HG03280 (cell line): ENCODE measurements around the gene PKD1.
"Not testable (repeated sequence)": the region's sequence is repeated elsewhere in the genome, so short reads cannot be mapped to it uniquely, and the experiment has no call there.

Experiments
- ATAC-seq: cut with Tn5 transposase; IDR thresholded peaks from one replicate; pipeline ENCODE4 v1.9.1; 2021; ENCODE audit warnings: mild to moderate bottlenecking, moderate library complexity; ENCODE audit not compliant: unreplicated experiment

Gene PKD1

DNA sequence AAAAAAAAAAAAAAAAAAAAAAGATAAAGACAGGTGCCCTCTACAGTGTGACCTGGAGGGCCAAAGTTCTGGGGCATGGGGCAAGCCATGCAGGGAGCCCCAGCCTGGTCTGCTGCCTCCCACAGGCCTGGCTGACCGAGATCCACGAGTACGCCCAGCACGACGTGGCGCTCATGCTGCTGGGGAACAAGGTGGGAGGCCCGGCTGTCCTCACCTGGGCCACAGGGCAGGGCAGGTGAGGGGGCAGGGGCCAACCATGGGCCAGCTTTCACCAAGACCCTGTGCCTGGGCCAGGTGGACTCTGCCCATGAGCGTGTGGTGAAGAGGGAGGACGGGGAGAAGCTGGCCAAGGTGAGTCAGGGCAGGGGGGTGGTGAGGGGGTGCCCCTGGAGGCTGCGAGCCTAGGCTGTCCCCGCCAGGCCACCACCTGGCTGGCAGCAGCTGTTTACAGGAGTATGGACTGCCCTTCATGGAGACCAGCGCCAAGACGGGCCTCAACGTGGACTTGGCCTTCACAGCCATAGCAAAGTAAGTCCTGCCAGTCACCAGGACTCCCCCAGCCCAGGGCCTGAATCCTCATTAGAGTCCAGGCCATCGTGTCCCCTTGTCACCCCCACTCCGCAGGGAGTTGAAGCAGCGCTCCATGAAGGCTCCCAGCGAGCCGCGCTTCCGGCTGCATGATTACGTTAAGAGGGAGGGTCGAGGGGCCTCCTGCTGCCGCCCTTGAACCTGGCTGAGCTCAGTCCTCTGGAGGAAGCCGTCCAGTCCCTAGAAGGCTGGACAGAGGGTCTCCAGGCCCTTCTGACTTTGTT lies 17.2 kb upstream of the PKD1 start:
- no peak for ATAC-seq

DNA sequence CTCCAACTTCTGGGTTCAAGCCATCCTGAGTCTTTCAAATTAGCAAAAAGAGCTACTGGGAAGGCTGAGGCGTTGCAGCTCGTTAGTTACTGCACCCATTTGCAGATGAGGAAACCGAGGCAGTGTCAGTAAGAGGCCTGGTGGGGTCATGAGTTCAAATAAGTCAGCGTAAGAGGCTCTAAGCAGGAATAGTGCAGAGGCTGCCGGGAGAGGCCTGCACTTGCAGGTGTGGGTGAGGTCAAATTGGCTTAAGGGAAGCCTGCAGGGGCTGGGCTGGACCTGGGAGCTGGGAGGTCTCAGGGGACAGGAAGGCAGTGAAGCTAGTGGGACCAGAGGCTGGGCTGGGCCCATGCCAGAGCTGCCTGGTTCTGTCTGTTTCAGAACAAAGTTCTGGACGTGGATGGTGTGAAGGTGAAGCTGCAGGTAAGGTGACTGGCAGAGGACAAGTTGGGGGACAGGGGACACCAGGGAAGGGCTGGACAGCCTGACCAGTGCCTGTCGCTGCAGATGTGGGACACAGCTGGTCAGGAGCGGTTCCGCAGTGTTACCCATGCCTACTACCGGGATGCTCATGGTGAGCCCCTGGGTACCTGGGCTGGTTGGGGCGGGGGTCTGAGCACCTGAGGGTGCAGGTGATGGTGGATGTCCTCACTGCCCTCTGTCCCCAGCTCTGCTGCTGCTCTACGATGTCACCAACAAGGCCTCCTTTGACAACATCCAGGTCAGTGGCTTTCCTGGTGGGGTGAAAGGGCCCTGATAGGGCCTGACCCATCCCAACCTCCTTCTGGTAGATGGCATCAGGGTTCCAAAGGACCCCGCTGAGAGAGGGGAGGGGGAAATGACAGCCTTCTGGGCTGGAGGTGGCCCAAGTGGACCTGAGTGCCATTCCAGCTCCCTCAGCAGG lies 15.7 kb upstream of the PKD1 start:
- ATAC-seq, result no peak

DNA sequence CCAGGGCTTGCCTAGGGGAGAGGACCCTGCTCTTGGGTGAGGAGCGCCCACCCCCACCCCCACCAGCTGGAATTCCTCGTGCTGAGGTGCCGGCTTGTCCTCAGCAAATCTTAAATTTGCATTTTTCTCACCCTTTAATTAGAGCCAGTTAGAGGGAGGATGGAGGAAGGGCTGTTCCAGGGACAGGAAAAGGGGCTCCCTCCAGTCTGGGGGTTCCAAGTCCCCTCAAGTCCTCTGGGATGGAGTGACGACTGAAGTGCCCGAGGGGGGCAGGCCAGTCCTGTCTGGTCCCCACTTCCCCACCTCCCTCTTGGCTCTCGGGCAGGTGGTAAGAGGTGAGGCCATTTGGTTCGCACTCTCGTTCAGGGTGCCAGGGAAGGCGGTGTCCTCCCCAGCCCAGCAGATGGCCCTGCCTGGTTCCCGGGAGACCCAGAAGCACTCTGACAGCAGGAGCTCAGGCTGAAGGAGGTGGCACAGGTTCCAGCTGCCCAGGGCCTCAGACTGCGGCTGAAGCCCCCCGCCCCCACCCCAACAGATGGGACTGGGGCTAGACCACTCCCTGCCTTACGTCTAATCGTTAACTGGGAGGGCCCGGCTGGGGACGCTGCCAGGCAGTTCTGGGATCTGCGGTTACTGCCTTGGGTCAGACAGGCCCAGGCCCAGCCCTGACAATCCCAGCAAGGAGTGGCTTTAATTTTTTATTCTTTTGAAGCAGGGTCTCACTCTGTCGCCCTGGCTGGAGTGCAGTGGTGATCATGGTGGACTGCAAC lies 14.9 kb upstream of the PKD1 start:
- no peak for ATAC-seq

DNA sequence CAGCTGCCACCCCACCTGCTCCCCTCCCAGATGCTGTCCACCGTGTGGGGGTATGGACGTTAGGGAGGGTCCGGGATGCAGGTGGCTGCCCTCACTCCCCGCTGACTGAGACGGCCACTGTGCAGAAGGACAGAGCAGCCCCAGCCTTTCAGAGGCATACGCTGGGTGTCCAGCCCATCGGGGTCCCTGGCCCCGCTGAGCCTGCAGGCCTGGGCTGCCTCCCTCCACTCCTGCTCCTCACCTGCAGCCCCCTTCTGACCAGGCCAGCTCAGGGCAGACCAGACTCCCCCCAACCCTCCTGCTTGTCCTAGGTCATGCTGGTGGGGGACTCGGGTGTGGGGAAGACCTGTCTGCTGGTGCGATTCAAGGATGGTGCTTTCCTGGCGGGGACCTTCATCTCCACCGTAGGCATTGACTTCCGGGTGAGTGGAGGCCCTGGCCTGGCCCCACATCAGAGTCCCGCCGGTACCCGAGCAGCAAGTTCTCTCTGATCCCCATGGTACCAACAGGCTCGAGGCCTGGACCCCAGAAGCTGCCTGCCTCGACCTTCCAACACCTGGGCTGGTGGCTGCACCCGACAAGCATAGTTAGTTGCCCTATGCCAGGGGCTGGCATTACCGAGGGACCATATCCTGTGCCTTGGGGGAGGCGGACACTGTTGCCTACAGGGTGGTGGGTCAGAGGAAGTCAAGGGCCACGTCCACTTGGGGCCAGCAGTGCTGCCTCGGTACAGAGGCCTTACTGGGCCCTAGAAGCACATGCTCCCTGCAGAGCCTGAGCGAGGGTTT lies 14.1 kb upstream of the PKD1 start:
- ATAC-seq, result no peak

DNA sequence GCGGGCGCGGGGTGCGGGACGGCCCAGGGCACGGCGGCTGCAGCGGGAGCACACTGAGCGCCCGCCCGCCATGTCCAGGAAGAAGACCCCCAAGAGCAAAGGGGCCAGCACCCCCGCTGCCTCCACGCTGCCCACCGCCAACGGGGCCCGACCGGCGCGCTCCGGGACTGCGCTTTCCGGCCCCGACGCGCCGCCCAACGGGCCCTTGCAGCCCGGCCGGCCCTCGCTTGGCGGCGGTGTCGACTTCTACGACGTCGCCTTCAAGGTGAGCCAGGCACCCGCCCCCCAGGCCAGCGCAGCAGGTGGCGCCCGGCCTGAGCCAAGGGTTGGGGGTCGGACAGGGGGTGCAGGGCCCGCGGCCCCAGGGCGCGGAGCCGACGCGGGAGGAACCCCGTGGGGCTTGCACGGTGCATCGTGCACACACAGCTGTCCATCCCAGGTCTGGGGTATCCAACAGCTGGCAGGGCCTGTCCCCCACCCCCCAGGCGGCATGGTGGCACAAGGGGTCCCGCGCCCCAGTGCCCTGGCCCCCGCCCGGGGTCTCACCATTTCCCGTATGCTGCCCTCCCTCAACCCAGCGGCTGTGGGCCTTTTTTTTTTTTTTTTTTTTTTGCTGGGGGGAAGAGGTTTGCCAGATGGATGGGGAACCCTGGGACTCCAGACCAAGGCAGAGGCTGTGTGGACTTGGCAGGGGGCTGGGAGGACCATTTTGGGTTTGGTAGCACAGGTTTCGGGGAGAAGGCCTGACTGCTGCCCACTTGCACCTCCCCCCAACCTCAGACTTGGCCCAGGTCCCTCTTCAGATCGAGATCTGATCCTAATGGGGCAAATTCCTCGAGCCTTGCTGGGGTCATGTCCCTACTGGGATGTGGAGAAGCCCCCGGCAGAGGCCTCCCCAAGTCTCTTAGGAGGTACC lies 13.3 kb upstream of the PKD1 start:
- ATAC-seq, result no peak

DNA sequence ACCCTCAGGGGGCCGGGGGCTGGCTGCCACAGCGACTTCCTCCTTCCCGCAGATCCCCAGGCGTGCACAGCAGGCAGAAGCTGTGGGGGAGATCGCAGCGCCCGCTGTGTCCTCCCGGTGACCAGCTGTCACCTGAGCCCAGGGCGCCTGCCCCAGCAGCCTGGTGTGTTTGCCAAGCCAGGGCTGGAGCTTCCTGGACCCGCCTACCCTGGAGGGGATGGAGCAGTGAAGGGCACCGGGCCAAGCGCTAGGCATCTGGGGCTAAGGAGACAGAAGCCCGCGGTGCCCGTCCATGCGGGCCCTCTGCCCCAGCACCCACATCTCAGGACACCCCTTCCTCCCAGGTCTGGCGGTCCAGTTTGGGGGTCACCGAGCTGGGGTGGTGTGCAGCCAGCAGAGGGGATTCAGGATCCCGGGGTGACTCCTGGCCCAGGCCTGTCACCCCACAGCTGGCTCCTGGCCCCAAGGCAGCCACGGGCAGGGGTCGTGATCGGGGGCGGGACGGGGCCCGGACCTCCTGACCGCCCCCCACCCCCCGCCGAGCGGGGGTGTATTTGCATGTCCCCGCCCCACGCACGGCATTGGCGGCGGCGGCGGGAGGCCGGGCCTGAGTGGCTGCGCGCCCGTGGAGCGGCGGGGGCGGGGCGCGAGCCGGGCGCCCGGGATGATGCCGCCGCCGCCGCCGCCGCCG lies 12.4 kb upstream of the PKD1 start, which contains the start of gene RAB26:
Gene RAB26, plus strand, starts transcription at position 645 of the 691 bp plus-strand sequence. CDS start 159 bp downstream, outside the sequence.
- ATAC-seq, result no peak

DNA sequence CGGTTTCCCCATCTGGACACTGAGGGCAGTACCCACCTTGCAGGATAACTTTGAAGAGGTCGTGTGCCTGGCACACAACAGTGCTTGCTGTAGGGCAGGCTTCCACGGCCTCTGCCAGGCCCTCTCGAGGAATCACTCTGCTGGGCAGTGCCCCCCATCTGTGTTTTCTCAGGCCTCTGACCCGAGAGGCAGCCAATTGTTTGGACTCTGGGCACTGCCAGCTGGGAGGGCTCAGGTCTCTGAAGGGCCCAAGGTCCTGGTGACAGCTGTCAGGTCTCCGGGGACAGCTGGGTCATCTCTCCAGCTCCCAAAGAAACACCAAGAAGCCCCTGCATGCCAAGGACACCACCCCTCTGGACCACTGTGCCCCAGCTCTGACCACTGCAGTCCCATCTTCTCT lies 11.7 kb upstream of the PKD1 start:
- ATAC-seq, result no peak

DNA sequence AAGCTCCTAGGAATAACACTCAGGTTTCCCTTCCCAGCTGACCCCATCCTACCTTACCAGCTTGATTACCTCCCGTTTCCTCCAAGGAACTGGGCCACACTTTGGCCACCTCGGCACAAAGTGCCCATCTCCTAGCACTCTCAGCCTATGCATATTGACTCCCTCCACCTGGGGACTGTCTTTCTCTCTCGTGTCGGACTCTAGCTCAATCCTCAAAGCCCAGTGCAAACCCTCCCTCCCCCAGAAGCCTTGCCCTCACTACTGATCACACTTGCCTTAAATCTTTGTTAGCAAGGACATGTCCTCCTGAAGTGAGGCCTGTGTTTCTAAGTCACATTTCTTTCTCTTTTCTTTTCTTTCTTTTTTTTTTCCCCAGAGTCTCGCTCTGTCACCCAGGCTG lies 10.1 kb upstream of the PKD1 start:
- no peak for ATAC-seq

DNA sequence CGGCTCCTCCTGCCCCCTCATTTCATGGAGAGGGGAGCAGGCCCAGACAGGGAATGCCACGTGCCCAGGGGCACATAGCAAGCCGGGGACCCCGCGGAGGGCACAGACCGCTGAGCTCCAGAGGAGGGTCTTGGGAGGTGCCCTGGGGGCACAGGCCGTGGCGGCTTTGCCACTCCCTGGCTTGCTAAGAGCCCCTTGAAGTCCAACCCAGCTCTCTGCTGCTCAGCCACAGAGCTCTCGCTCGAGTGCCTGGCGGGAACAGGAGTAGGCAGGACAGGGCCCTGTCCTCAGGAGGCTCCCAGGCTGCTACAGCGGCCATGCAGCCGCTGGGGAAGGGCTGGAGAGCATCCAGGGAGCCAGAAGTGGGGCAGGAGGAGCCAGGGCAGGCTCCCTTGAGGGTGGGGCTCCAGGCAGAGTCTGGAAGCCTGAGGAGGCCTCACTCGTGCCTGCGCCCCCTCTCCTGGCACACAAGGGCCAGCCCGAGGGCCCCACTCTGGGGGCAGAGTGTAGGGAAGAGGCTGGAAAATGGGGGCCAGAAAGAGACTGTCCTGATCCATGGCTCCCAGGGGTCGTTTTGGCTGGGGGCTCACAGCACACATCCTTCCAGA lies 8.3 kb upstream of the PKD1 start:
- no peak for ATAC-seq

DNA sequence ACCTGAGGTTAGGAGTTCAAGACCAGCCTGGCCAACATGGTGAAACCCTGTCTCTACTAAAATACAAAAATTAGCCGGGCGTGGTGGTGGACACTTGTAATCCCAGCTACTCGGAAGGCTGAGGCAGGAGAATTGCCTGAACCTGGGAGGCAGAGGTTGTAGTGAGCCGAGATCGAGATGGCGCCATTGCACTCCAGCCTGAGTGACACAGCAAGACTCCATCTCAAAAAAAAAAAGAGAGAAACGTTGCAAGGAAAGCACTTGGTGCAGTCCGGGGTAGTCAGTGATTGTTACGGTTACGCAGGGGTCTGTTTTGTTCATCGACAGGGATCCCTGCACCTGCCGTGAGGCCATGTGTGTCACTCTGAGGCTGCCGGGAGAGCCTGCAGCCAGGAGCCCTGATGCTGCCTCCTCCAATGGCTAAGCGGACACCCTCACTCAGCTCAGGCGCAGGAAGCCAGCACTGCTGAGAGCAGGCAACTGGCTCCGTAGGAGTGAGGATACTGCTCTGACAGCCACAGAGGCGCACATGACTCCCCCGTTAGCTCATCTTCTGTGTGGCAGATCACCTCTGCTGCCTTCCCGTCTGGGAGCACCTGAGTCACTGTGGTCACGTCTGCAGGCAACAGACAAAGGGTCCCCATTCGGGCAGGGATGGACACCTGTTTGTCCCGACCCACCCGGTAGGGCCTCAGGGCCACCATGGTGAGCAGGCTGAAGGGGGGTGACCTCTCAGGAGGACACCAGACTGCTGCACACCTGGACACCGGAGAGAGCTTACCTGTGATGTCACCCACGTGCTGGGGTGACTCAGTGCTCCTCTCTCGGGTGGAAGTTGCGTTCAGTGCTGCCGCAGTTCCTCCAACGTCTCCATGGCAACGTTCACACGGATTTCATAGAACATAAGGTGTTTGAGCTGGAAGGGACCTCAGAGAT lies 7.5 kb upstream of the PKD1 start:
- ATAC-seq, result no peak

DNA sequence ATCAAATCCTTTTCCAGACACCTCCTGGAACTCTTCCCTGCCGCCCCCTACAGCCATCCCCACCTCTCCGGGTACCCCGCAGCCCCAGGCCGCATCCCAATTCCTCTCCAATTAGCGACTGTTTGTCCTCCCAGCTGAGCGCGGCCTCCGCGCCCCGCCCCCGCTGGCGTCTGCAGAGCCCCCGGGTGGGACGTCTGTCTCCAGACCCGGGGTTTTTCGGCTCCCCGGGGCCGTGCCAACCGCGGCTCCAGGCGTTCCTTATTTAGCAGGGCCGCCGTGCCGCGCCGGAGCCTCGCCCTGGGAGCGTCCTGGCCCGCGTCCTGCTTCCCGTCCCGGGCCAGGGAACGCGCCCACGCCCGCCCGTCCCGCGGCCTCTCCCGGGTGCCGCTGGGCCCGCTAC lies 627 bp downstream of the PKD1 start:
- not testable (repeated sequence) for ATAC-seq

DNA sequence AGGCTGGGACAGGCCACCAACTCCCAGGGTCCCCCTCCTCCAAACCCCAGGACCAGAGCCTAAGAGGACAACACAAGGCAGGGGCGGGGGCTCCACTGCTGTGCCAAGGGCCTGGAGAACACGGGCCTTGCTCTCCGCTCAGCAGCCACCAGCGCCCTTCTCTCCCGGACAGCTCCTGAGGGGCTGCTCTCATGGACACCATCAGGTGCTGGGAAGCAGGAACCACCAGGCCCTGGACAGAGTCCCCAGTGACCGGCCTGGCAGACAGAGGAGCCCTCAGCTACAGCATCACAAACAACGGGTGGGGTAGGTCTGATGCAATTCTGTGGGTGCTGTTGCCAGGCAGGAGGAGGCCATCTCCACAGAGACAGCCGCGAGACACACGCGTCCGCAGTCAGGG lies 1.9 kb downstream of the PKD1 start:
- ATAC-seq, result not testable (repeated sequence)

DNA sequence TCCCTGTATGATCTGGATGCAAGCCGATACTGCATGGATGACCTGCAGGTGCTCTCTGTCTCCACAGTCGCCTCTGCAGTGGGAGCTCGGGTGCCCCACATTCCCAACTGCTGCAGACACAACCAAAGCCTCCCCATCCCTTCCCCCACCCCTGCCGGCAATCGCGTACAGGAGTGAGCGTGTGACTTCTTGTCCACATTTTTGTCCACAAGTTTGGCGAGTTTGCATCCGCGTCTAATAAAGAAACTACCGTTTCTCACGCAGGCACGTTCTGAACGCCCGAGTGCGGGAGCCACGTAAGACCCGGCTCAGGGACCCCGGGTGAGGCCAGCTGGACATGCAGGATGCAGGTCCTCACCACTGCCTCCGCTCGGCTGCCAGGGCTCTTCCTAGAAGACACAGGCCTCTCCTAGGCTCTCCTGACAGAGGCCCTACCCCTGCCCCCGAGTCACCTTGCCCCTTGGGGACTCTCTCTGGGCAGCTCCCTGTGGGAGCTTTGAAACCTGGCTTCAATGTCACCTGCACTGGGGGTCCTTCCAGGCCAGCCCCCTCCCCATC lies 5.7 kb downstream of the PKD1 start:
- ATAC-seq, result not testable (repeated sequence)

DNA sequence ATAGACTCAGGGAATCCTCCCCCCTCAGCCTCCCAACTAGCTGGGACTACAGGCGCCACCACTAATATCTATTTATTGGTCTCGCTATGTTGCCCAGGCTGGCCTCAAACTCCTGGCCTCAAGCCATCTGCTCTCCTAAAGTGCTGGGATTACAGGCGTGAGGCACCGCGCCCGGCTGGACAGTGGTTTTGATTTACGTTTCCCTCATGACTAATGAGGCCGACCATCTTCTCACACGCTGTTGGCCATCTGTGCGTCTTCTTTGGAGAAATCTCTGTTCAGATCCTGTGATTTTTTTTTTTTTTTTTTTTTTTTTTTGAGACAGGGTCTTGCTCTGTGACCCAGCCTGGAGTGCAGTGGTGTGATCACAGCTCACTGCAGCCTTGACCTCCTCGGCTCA lies 6.4 kb downstream of the PKD1 start:
- not testable (repeated sequence) for ATAC-seq

DNA sequence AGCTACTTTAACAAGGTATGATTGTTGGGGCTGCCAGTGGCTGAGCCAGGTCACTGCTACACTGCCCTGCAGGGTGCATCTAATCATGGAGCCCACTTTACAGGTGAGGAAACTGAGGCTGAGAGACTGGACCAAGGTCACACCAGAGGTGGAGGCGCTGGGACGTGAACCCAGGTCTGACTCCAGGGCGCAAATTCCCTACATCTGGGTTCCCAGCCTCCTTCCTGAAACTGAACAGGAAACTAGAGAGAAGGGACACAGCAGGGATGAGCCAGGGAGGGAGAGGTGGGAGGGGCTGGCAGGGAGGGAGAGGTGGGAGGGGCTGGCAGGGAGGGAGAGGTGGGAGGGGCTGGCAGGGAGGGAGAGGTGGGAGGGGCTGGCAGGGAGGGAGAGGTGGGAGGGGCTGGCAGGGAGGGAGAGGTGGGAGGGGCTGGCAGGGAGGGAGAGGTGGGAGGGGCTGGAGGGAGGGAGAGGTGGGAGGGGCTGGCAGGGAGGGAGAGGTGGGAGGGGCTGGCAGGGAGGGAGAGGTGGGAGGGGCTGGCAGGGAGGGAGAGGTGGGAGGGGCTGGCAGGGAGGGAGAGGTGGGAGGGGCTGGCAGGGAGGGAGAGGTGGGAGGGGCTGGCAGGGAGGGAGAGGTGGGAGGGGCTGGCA lies 7.9 kb downstream of the PKD1 start:
- ATAC-seq, result not testable (repeated sequence)

DNA sequence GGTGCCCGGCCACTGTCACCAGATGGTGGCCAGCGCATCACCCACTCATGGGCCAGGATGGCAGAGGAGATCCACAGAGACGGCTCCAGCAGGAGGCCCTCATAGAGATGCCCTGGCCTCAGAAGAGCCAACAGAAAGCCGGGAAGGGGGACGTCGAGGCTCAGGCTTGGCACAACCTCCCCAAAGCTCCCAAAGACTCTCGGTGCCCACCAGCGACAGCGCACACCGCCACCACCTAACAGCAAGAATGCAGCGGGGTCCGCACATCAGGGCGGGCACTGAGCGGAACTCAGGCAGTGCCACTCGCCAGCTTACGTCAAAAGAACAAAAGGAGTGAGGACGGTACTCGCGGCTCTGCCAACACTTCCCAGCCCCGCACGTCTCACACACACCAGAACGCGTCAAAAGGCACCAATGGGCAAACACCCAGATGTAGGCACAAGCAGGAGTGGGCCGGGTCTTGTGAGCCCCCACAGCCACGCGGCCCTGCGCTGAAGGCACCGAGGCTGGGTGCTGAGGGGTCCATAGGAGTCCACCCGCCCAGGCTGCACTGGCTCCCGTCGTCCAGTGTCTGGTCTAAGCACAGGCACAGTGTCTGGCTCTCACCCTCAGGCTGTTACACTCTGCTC lies 8.7 kb downstream of the PKD1 start:
- not testable (repeated sequence) for ATAC-seq
